ENCODE results near the gene PRKX. TPM values are rescaled to one million over a fixed set of nuclear protein-coding genes. Genes with fewer than 3 reads are reported as not detected.
"Not testable (repeated sequence)": the region's sequence is repeated elsewhere in the genome, so short reads cannot be mapped to it uniquely, and the experiment has no call there.

Gene PRKX
- total RNA-seq, 4 donors from 2014 or later: 32.2 to 37.8 (median 34.1) TPM

GRCh38 chrX:3636803-3637202 lies 76.6 kb downstream of the PRKX start:
- H3K27ac ChIP-seq: no peak overlapping the region
- H3K36me3 ChIP-seq: peaks cover 0 to 32% (median 0%) of the 10 kb centered on the region in 3 donors
- no peak overlapping the region for H3K4me3 ChIP-seq
- 95 to 100% methylated on average over 4 of the region's 4 CpGs for WGBS, 2 donors
- no peaks in the 10 kb centered on the region for H3K9me3 ChIP-seq
- H3K27me3 ChIP-seq: no peaks in the 10 kb centered on the region
- DNase-seq (ENCODE audit: low spot score in 2 of 2): no peak
- no peak for TF ChIP-seq EP300 (IDR thresholded peaks at IDR 0.05)
- no peak for TF ChIP-seq POLR2A (IDR thresholded peaks at IDR 0.05)
- no peak for TF ChIP-seq CTCF (IDR thresholded peaks at IDR 0.05)
- no peaks in the 10 kb centered on the region for H3K4me1 ChIP-seq

GRCh38 chrX:3631196-3631595 lies 82.3 kb downstream of the PRKX start:
- WGBS, 2 donors: 86 to 96% methylated on average over 1 to 3 of the region's 3 CpGs
- Histone ChIP-seq H3K36me3 (peaks cover 0 to 53% (median 0%) of the 10 kb centered on the region in 3 donors), H3K27ac (no peak overlapping the region), H3K4me3 (no peak overlapping the region), H3K27me3 (no peaks in the 10 kb centered on the region), H3K9me3 (no peaks in the 10 kb centered on the region), H3K4me1 (no peaks in the 10 kb centered on the region)
- DNase-seq (ENCODE audit: low spot score in 2 of 2): no peak
- TF ChIP-seq CTCF (IDR thresholded peaks at IDR 0.05) (no peak), EP300 (IDR thresholded peaks at IDR 0.05) (no peak), POLR2A (IDR thresholded peaks at IDR 0.05) (no peak)

- Histone ChIP-seq H3K4me1 (no peaks in the 10 kb centered on the region), H3K4me3 (no peak overlapping the region), H3K27ac (no peak overlapping the region), H3K27me3 (no peaks in the 10 kb centered on the region), H3K36me3 (peaks cover 0 to 35% (median 0%) of the 10 kb centered on the region in 3 donors), H3K9me3 (no peaks in the 10 kb centered on the region)
- WGBS, 2 donors: 90 to 98% methylated on average over 7 of the region's 7 CpGs
- TF ChIP-seq EP300 (IDR thresholded peaks at IDR 0.05) (no peak), POLR2A (IDR thresholded peaks at IDR 0.05) (no peak), CTCF (IDR thresholded peaks at IDR 0.05) (no peak)
- no peak for DNase-seq (ENCODE audit: low spot score in 2 of 2)
Observed at GRCh38 chrX:3627594-3627993, 85.9 kb downstream of the PRKX start.

GRCh38 chrX:3621414-3621813 lies 92.0 kb downstream of the PRKX start:
- H3K36me3 ChIP-seq: peaks cover 0 to 35% (median 0%) of the 10 kb centered on the region in 3 donors
- H3K27ac ChIP-seq: no peak overlapping the region
- 77 to 81% methylated on average over 6 of the region's 6 CpGs for WGBS, 2 donors
- TF ChIP-seq POLR2A (IDR thresholded peaks at IDR 0.05): no peak
- no peak for TF ChIP-seq EP300 (IDR thresholded peaks at IDR 0.05)
- TF ChIP-seq CTCF (IDR thresholded peaks at IDR 0.05): no peak
- DNase-seq (ENCODE audit: low spot score in 2 of 2): no peak
- H3K4me1 ChIP-seq: no peaks in the 10 kb centered on the region
- H3K4me3 ChIP-seq: no peak overlapping the region
- H3K27me3 ChIP-seq: no peaks in the 10 kb centered on the region
- no peaks in the 10 kb centered on the region for H3K9me3 ChIP-seq

GRCh38 chrX:3611744-3612143 lies 101.7 kb downstream of the PRKX start:
- H3K27ac ChIP-seq; H3K4me3 ChIP-seq; H3K4me1 ChIP-seq; H3K9me3 ChIP-seq; DNase-seq (ENCODE audit: low spot score in 2 of 2); H3K27me3 ChIP-seq: not testable (repeated sequence)
- peaks cover 0 to 38% (median 0%) of the 10 kb centered on the region in 3 donors for H3K36me3 ChIP-seq
- 79 to 95% methylated on average over 3 to 6 of the region's 6 CpGs for WGBS, 2 donors

- Histone ChIP-seq H3K27ac (no peak overlapping the region), H3K36me3 (peaks cover 0 to 30% (median 0%) of the 10 kb centered on the region in 3 donors), H3K4me3 (no peak overlapping the region), H3K9me3 (no peaks in the 10 kb centered on the region), H3K27me3 (no peaks in the 10 kb centered on the region), H3K4me1 (no peaks in the 10 kb centered on the region)
- DNase-seq (ENCODE audit: low spot score in 2 of 2): no peak
- TF ChIP-seq POLR2A (IDR thresholded peaks at IDR 0.05) (no peak), CTCF (IDR thresholded peaks at IDR 0.05) (no peak), EP300 (IDR thresholded peaks at IDR 0.05) (no peak)
- 85 to 94% methylated on average over 4 of the region's 4 CpGs for WGBS, 2 donors
Observed at GRCh38 chrX:3609810-3610209, 103.6 kb downstream of the PRKX start.
